ENCODE data around the gene ZNF287. TPM values are rescaled to one million over a fixed set of nuclear protein-coding genes. Genes with fewer than 3 reads are reported as not detected.
A peak's percentile ranks its signal among the peaks of the same experiment; 100 is the strongest.

Gene ZNF287
- total and polyA plus RNA-seq, 9 of the 15 experiments (the other 6 are each of a cell fraction or from before 2014, with no cell fraction given): 0.01 to 0.27 (median 0.18) TPM; not detected in 2

DNA sequence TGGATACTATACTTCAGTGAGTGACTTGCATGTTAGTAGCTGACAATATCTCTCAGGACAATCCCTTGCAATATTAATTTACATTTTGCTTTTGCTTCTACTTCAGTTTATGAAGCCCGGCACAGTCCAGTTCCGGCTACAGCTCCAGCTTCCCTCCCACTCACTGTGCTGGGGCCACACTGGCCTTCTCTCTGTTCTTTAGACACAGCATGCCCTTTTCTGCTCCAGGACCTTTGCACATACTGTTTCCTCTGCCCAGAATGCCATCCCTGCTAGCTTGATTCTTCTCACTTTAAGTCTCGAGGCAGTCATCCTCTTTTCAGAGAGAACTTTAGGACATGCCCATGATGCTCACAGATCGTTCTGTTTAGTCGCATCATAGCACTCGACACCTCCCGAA lies 51.5 kb downstream of the ZNF287 start (continued):
- TF ChIP-seq, protein P1, sequence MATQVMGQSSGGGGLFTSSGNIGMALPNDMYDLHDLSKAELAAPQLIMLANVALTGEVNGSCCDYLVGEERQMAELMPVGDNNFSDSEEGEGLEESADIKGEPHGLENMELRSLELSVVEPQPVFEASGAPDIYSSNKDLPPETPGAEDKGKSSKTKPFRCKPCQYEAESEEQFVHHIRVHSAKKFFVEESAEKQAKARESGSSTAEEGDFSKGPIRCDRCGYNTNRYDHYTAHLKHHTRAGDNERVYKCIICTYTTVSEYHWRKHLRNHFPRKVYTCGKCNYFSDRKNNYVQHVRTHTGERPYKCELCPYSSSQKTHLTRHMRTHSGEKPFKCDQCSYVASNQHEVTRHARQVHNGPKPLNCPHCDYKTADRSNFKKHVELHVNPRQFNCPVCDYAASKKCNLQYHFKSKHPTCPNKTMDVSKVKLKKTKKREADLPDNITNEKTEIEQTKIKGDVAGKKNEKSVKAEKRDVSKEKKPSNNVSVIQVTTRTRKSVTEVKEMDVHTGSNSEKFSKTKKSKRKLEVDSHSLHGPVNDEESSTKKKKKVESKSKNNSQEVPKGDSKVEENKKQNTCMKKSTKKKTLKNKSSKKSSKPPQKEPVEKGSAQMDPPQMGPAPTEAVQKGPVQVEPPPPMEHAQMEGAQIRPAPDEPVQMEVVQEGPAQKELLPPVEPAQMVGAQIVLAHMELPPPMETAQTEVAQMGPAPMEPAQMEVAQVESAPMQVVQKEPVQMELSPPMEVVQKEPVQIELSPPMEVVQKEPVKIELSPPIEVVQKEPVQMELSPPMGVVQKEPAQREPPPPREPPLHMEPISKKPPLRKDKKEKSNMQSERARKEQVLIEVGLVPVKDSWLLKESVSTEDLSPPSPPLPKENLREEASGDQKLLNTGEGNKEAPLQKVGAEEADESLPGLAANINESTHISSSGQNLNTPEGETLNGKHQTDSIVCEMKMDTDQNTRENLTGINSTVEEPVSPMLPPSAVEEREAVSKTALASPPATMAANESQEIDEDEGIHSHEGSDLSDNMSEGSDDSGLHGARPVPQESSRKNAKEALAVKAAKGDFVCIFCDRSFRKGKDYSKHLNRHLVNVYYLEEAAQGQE (IDR thresholded peaks at IDR 0.05; ENCODE audit: borderline replicate concordance): no peak
- TF ChIP-seq, protein P1 (CRISPR knock-in tag; IDR thresholded peaks at IDR 0.05; ENCODE audit: low read depth): no peak
- TF ChIP-seq POLR2H (tag; IDR thresholded peaks at IDR 0.05; ENCODE audit: low read depth) (no peak), GTF2A2 (tag; IDR thresholded peaks at IDR 0.05) (no peak), SMARCA5 (IDR thresholded peaks at IDR 0.05) (no peak), BCL6 (CRISPR knock-in tag; IDR thresholded peaks at IDR 0.05) (no peak), ARHGAP35 (IDR thresholded peaks at IDR 0.05; ENCODE audit: partially characterized antibody) (no peak), BCOR (IDR thresholded peaks at IDR 0.05) (0 out of 2 replicates have a peak, but pooled peaks have one; percentile 10), MGA (IDR thresholded peaks at IDR 0.05) (no peak)

Data from K562 (cell line).